Measurements from ENCODE around the gene ROR1.
A peak's percentile ranks its signal among the peaks of the same experiment; 100 is the strongest.

ROR1 gene

DNA sequence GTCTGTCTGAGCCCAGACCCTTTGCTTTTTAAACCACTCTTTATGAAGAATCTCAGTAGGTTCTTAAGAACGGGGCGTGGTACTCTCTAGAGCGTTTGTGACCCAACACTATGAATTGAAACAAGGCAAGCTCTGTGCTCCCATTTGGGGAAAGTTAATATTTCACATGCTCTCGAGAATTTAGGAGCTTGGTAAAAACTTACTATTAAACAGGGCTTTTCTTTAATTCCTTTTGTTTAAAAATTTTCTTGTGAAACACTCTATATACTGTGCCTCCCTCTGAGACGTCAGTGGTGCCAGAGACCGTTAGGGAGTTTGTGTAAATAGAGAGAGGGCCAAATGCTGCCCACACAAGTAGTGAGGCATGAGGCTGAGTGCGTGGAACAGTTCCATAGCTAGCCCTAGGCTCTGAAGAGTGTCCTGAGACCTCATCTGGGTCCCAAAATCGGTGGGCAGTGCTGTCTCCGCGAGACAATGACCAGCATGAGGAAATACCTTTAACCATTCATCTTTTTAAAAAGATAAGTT, 144.7 kb downstream of the ROR1 start:
- H2BK12ac ChIP-seq (ENCODE audit: low read length in 2 of 2), result peak overlapping the region in 1 of 2 experiments; percentile 73
- no peak for DNase-seq
- 95% methylated on average over 9 of the region's 10 CpGs for WGBS

DNA sequence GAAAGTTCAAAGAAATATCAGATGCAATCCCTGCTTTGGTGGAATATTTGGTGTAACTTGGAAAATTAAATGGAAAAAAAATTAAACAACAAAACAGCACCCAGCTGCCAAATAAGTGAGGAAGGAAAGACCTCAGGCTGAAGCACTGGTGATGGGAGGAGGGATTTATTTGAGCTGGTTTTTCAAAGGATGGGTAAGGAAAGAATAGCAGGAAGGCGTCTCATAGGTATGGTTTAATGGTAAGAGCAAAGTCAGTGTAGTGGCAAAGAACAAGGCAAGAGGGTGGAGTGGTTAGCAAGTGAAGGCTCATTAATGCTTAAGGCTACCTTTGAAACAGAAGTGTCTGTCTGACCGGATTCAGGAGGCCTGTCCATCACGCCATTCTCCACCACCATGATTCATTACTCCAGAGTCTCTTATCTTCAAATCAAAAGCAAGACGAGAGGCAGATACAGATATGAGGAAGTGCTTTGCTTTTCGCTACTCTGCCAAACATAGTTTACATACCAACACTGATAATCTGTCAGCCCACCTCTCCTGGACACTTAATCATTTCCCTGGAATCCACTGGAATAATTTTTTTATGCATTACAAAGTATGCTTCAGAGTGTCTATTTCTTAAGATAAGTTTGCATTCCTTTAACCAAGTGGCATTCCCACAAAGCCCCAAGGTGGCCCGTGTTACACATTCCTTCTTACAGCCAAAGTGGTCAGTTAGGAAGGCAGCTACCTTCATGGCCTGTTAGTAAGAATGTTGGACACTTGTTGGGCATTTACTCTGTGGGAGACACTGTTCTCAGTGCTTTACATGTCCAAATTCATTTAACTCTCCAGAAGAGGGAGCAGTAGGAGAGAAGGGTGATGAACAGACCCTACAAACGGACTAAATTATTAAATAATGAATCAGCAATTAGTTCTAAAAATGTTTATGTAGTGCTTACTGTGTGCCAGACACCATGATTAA, 146.6 kb downstream of the ROR1 start:
- Histone ChIP-seq H2AFZ (ENCODE audit: low read depth, low read length) (no peak overlapping the region), H3K18ac (ENCODE audit: low read depth in 1 of 2, low read length in 2 of 2) (peak overlapping the region in 1 of 2 experiments; percentile 45), H3K79me1 (replicated peaks; ENCODE audit: low read length, poor library complexity, severe bottlenecking) (peaks cover 12% of the 10 kb centered on the region), H2BK5ac (ENCODE audit: low read depth, low read length, poor library complexity, severe bottlenecking) (peak overlapping the region; percentile 86), H3K4ac (ENCODE audit: low read depth in 1 of 2, low read length in 2 of 2) (peak overlapping the region in 1 of 2 experiments; percentile 38), H2AK5ac (ENCODE audit: low read length, severe bottlenecking) (peak overlapping the region; percentile 82), H3K27ac (ENCODE audit: low read length, poor library complexity, severe bottlenecking) (peak overlapping the region; percentile 96), H2BK12ac (ENCODE audit: low read length in 2 of 2) (peak overlapping the region; percentile 27 to 77), H3K9ac (ENCODE audit: low read length) (no peak overlapping the region), H3K4me2 (ENCODE audit: low read length, poor library complexity, severe bottlenecking) (peak overlapping the region; percentile 14), H3K36me3 (ENCODE audit: control insufficient read depth in 1 of 2, insufficient read depth in 2 of 2, low read depth in 1 of 2, low read length in 2 of 2) (no peaks in the 10 kb centered on the region), H3K9me3 (ENCODE audit: control insufficient read depth, low read length) (no peaks in the 10 kb centered on the region), H3K23ac (ENCODE audit: low read length in 2 of 2) (no peak overlapping the region), H3K27me3 (ENCODE audit: control insufficient read depth in 1 of 2, insufficient read depth in 1 of 2, low read length in 2 of 2) (no peaks in the 10 kb centered on the region), H2BK15ac (ENCODE audit: low read depth, poor library complexity, severe bottlenecking) (no peak overlapping the region), H3K14ac (ENCODE audit: low read length in 2 of 2) (no peak overlapping the region), H4K8ac (ENCODE audit: low read length) (no peak overlapping the region), H4K91ac (ENCODE audit: low read length) (no peak overlapping the region), H2BK120ac (ENCODE audit: low read depth, low read length) (no peak overlapping the region), H3K4me1 (ENCODE audit: control insufficient read depth, insufficient read depth, low read depth, low read length) (peaks cover 21% of the 10 kb centered on the region), H3K4me3 (ENCODE audit: insufficient read depth in 1 of 2, low read depth in 1 of 2, low read length in 2 of 2) (no peak overlapping the region)
- WGBS, result 21% methylated on average over 6 of the region's 7 CpGs
- DNase-seq, result peak; percentile 79

More for the DNA sequence above, 144.7 kb downstream of the ROR1 start:
- no peak overlapping the region for H3K4me3 ChIP-seq (ENCODE audit: insufficient read depth in 1 of 2, low read depth in 1 of 2, low read length in 2 of 2)
- no peaks in the 10 kb centered on the region for H3K36me3 ChIP-seq (ENCODE audit: control insufficient read depth in 1 of 2, insufficient read depth in 2 of 2, low read depth in 1 of 2, low read length in 2 of 2)
- H3K27ac ChIP-seq (ENCODE audit: low read length, poor library complexity, severe bottlenecking), result peak overlapping the region; percentile 15
- no peak overlapping the region for H2BK5ac ChIP-seq (ENCODE audit: low read depth, low read length, poor library complexity, severe bottlenecking)
- H2AFZ ChIP-seq (ENCODE audit: low read depth, low read length), result no peak overlapping the region
- H2BK15ac ChIP-seq (ENCODE audit: low read depth, poor library complexity, severe bottlenecking), result no peak overlapping the region
- H3K23ac ChIP-seq (ENCODE audit: low read length in 2 of 2), result no peak overlapping the region
- H4K8ac ChIP-seq (ENCODE audit: low read length), result peak overlapping the region; percentile 35
- H3K9ac ChIP-seq (ENCODE audit: low read length), result no peak overlapping the region
- peak overlapping the region; percentile 88 for H2AK5ac ChIP-seq (ENCODE audit: low read length, severe bottlenecking)
- peaks cover 27% of the 10 kb centered on the region for H3K4me1 ChIP-seq (ENCODE audit: control insufficient read depth, insufficient read depth, low read depth, low read length)
- H3K9me3 ChIP-seq (ENCODE audit: control insufficient read depth, low read length), result no peaks in the 10 kb centered on the region
- H3K27me3 ChIP-seq (ENCODE audit: control insufficient read depth in 1 of 2, insufficient read depth in 1 of 2, low read length in 2 of 2), result no peaks in the 10 kb centered on the region
- H2BK120ac ChIP-seq (ENCODE audit: low read depth, low read length), result no peak overlapping the region
- no peak overlapping the region for H3K14ac ChIP-seq (ENCODE audit: low read length in 2 of 2)
- H3K18ac ChIP-seq (ENCODE audit: low read depth in 1 of 2, low read length in 2 of 2), result peak overlapping the region; percentile 28 to 88
- H3K4ac ChIP-seq (ENCODE audit: low read depth in 1 of 2, low read length in 2 of 2), result peak overlapping the region in 1 of 2 experiments; percentile 7
- H3K4me2 ChIP-seq (ENCODE audit: low read length, poor library complexity, severe bottlenecking), result no peak overlapping the region
- H3K79me1 ChIP-seq (replicated peaks; ENCODE audit: low read length, poor library complexity, severe bottlenecking), result peaks cover 15% of the 10 kb centered on the region
- no peak overlapping the region for H4K91ac ChIP-seq (ENCODE audit: low read length)

DNA sequence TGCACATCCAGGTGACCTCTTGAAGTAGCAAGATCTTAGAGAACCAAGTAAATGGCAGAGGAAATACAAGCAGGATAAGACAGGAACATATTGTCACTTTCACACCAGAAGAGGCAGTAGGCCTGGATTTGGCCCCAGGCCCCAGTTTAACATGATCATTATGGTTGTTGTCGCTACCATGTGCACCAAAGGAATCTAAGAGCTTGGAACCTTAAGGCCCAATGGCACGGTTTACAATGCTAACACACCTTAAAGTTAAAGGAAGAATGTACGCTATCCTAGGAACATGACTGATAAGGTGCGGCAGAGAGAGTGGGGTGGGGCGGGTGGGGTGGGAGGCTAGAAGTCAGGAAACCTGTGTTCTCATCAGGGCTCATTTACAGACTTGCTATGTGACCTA, 147.5 kb downstream of the ROR1 start:
- Histone ChIP-seq H3K4me2 (ENCODE audit: low read length, poor library complexity, severe bottlenecking) (no peak overlapping the region), H4K91ac (ENCODE audit: low read length) (peak overlapping the region; percentile 43), H3K27ac (ENCODE audit: low read length, poor library complexity, severe bottlenecking) (peak overlapping the region; percentile 96), H3K36me3 (ENCODE audit: control insufficient read depth in 1 of 2, insufficient read depth in 2 of 2, low read depth in 1 of 2, low read length in 2 of 2) (no peaks in the 10 kb centered on the region), H3K18ac (ENCODE audit: low read depth in 1 of 2, low read length in 2 of 2) (peak overlapping the region; percentile 25 to 45), H3K4ac (ENCODE audit: low read depth in 1 of 2, low read length in 2 of 2) (peak overlapping the region in 1 of 2 experiments; percentile 17), H2AFZ (ENCODE audit: low read depth, low read length) (no peak overlapping the region), H2BK12ac (ENCODE audit: low read length in 2 of 2) (peak overlapping the region; percentile 71 to 89), H3K27me3 (ENCODE audit: control insufficient read depth in 1 of 2, insufficient read depth in 1 of 2, low read length in 2 of 2) (no peaks in the 10 kb centered on the region), H3K9me3 (ENCODE audit: control insufficient read depth, low read length) (no peaks in the 10 kb centered on the region), H4K8ac (ENCODE audit: low read length) (peak overlapping the region; percentile 27), H3K9ac (ENCODE audit: low read length) (no peak overlapping the region), H3K79me1 (replicated peaks; ENCODE audit: low read length, poor library complexity, severe bottlenecking) (peaks cover 12% of the 10 kb centered on the region), H3K4me1 (ENCODE audit: control insufficient read depth, insufficient read depth, low read depth, low read length) (peaks cover 21% of the 10 kb centered on the region), H2BK5ac (ENCODE audit: low read depth, low read length, poor library complexity, severe bottlenecking) (peak overlapping the region; percentile 86), H2BK120ac (ENCODE audit: low read depth, low read length) (peak overlapping the region; percentile 2), H2AK5ac (ENCODE audit: low read length, severe bottlenecking) (peak overlapping the region; percentile 95), H3K4me3 (ENCODE audit: insufficient read depth in 1 of 2, low read depth in 1 of 2, low read length in 2 of 2) (no peak overlapping the region), H2BK15ac (ENCODE audit: low read depth, poor library complexity, severe bottlenecking) (no peak overlapping the region), H3K14ac (ENCODE audit: low read length in 2 of 2) (no peak overlapping the region), H3K23ac (ENCODE audit: low read length in 2 of 2) (no peak overlapping the region)
- 99% methylated on average over 5 of the region's 5 CpGs for WGBS
- no peak for DNase-seq

DNA sequence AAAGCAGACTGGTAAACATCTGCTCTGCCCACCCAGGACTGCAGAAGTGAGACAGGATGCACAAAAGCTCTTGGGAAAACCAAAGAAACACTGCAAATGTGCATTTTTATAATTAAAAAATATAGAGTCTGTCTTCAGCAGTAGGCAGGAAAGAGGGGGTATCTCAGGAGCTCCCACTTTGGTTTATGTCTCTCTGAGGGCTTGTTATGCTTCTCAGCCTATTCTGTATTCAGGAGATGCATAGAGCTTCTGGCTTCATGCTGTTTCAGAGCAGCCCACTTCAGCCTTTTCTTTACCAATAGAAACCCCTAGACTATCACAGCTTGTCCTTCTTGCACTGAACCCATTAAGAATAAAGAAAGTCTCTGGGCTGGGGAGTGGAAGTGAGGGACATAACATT, 148.0 kb downstream of the ROR1 start:
- H2BK12ac ChIP-seq (ENCODE audit: low read length in 2 of 2), result no peak overlapping the region

More for the DNA sequence above, 148.0 kb downstream of the ROR1 start:
- Histone ChIP-seq H3K9ac (ENCODE audit: low read length) (no peak overlapping the region), H3K18ac (ENCODE audit: low read depth in 1 of 2, low read length in 2 of 2) (no peak overlapping the region), H3K4ac (ENCODE audit: low read depth in 1 of 2, low read length in 2 of 2) (no peak overlapping the region), H3K79me1 (replicated peaks; ENCODE audit: low read length, poor library complexity, severe bottlenecking) (peaks cover 12% of the 10 kb centered on the region), H2BK15ac (ENCODE audit: low read depth, poor library complexity, severe bottlenecking) (no peak overlapping the region), H4K91ac (ENCODE audit: low read length) (no peak overlapping the region), H3K27ac (ENCODE audit: low read length, poor library complexity, severe bottlenecking) (peak overlapping the region; percentile 37), H2AK5ac (ENCODE audit: low read length, severe bottlenecking) (peak overlapping the region; percentile 95), H3K36me3 (ENCODE audit: control insufficient read depth in 1 of 2, insufficient read depth in 2 of 2, low read depth in 1 of 2, low read length in 2 of 2) (no peaks in the 10 kb centered on the region), H3K27me3 (ENCODE audit: control insufficient read depth in 1 of 2, insufficient read depth in 1 of 2, low read length in 2 of 2) (no peaks in the 10 kb centered on the region), H3K14ac (ENCODE audit: low read length in 2 of 2) (no peak overlapping the region), H2BK120ac (ENCODE audit: low read depth, low read length) (no peak overlapping the region), H3K4me2 (ENCODE audit: low read length, poor library complexity, severe bottlenecking) (no peak overlapping the region), H3K4me1 (ENCODE audit: control insufficient read depth, insufficient read depth, low read depth, low read length) (peaks cover 18% of the 10 kb centered on the region), H4K8ac (ENCODE audit: low read length) (no peak overlapping the region), H3K4me3 (ENCODE audit: insufficient read depth in 1 of 2, low read depth in 1 of 2, low read length in 2 of 2) (no peak overlapping the region), H2BK5ac (ENCODE audit: low read depth, low read length, poor library complexity, severe bottlenecking) (no peak overlapping the region), H3K9me3 (ENCODE audit: control insufficient read depth, low read length) (no peaks in the 10 kb centered on the region), H3K23ac (ENCODE audit: low read length in 2 of 2) (no peak overlapping the region), H2AFZ (ENCODE audit: low read depth, low read length) (no peak overlapping the region)
- no peak for DNase-seq
